A549 (cell line): ENCODE results near the gene CDH4. TPM values are rescaled to one million over a fixed set of nuclear protein-coding genes. Genes with fewer than 3 reads are reported as not detected.

Experiments
- ATAC-seq, 2 experiments: fragments of 200-7000 bp in 1 of 2; fragments of >200 bp in 1 of 2; cut with Nextera tagmentation in 1 of 2; cut with Tn5 transposase in 1 of 2; 3 replicates each; pipeline versions ENCODE4 v1.8.0 to v1.9.1; 2018 to 2020; ENCODE audit warnings: mild to moderate bottlenecking in 1 of 2, moderate library complexity in 1 of 2
- CTCF ChIA-PET: fragments of 300-600 bp; sonication (Branson Sonifier 250); formaldehyde crosslinking; extraction: SDS; loops from one replicate; lab custom pipeline; 2021; ENCODE audit warnings: antibody characterized with exemption, inconsistent platforms; lab: Yijun Ruan, JAX
- POLR2A ChIA-PET: fragments of 350-600 bp; formaldehyde crosslinking; extraction: SDS; loops from one replicate; lab custom pipeline; 2021; ENCODE audit warnings: antibody characterized with exemption, inconsistent platforms; lab: Yijun Ruan, JAX
- DNase-seq, 2 experiments: peaks; one replicate each; pipeline versions ENCODE4 v3.0.0 to v3.0.0-alpha.2; 2011 to 2016; ENCODE audit warnings: low read depth in 1 of 2, low spot score in 1 of 2
- FAIRE-seq: peaks from 2 replicates; lab custom pipeline; 2011; peaks lifted over from hg19 to GRCh38; lab: Jason Lieb, UNC
- H3K27ac ChIP-seq, 2 experiments: fragments of >200 bp; sonication (Bioruptor Twin); formaldehyde crosslinking; 3 replicates each; pipeline ENCODE4 v1.5.1; 2016 to 2017
- H3K4me1 ChIP-seq: fragments of >200 bp; sonication (Bioruptor Twin); formaldehyde crosslinking; 3 replicates; pipeline ENCODE4 v1.6.1; 2016
- H3K4me2 ChIP-seq: fragments of >200 bp; sonication (Bioruptor Twin); formaldehyde crosslinking; 3 replicates; pipeline ENCODE4 v1.6.1; 2016
- H3K4me3 ChIP-seq: fragments of >200 bp; sonication (Bioruptor Twin); formaldehyde crosslinking; 3 replicates; pipeline ENCODE4 v1.5.1; 2016
- H3K9me3 ChIP-seq: fragments of >200 bp; sonication (Bioruptor Twin); formaldehyde crosslinking; 3 replicates; pipeline ENCODE4 v1.6.1; 2016
- BCL3 ChIP-seq: fragments of >200 bp; sonication (Bioruptor Twin); formaldehyde crosslinking; IDR thresholded peaks from 3 replicates; pipeline ENCODE4 v1.6.1; 2016
- CBX8 ChIP-seq: fragments of 200-600 bp; sonication (generic); IDR thresholded peaks from 2 replicates; pipeline ENCODE4 v1.6.1; 2016
- CTCF ChIP-seq: fragments of >200 bp; sonication (Bioruptor Twin); formaldehyde crosslinking; IDR thresholded peaks from 3 replicates; pipeline ENCODE4 v1.5.1; 2016
- EHF ChIP-seq: fragments of 250-450 bp; sonication (Bioruptor Pico); IDR thresholded peaks from 2 replicates; pipeline ENCODE4 v1.5.0; 2020; ENCODE audit warnings: mild to moderate bottlenecking
- EHMT2 ChIP-seq: fragments of 200-600 bp; sonication (generic); IDR thresholded peaks from 2 replicates; pipeline ENCODE4 v1.6.1; 2016; ENCODE audit warnings: antibody characterized with exemption, low read depth, mild to moderate bottlenecking, moderate library complexity
- EP300 ChIP-seq, 2 experiments: fragments of >200 bp; sonication (Bioruptor Twin); formaldehyde crosslinking; IDR thresholded peaks; 2 replicates in 1 of 2; 3 replicates in 1 of 2; pipeline ENCODE4 v1.6.1; 2016 to 2017
- ESRRA ChIP-seq: fragments of 150-350 bp; IDR thresholded peaks from 2 replicates; pipeline ENCODE4 v1.6.1; 2014; ENCODE audit warnings: mild to moderate bottlenecking, low read length, borderline replicate concordance
- FOSB ChIP-seq: fragments of 250-450 bp; sonication (Bioruptor Pico); IDR thresholded peaks from 2 replicates; pipeline ENCODE4 v1.5.0; 2020; ENCODE audit warnings: mild to moderate bottlenecking, moderate library complexity
- FOXS1 ChIP-seq: fragments of 250-450 bp; sonication (Bioruptor Pico); IDR thresholded peaks from 2 replicates; pipeline ENCODE4 v1.5.0; 2020; ENCODE audit warnings: mild to moderate bottlenecking, moderate library complexity
- HES2 ChIP-seq: fragments of >200 bp; sonication (Bioruptor Twin); formaldehyde crosslinking; IDR thresholded peaks from 2 replicates; pipeline ENCODE4 v1.6.1; 2016
- HEYL ChIP-seq: fragments of 250-450 bp; sonication (Bioruptor Pico); IDR thresholded peaks from 2 replicates; pipeline ENCODE4 v1.8.0; 2021; ENCODE audit warnings: mild to moderate bottlenecking, moderate library complexity
- HOXA7 ChIP-seq: fragments of 250-450 bp; sonication (Bioruptor Pico); IDR thresholded peaks from 2 replicates; pipeline ENCODE4 v1.5.0; 2020; ENCODE audit warnings: mild to moderate bottlenecking, moderate library complexity
- HOXB5 ChIP-seq: fragments of 250-450 bp; sonication (Bioruptor Pico); IDR thresholded peaks from 2 replicates; pipeline ENCODE4 v1.5.0; 2020; ENCODE audit warnings: mild to moderate bottlenecking, moderate library complexity
- JUNB ChIP-seq: fragments of >200 bp; sonication (Bioruptor Twin); formaldehyde crosslinking; IDR thresholded peaks from 2 replicates; pipeline ENCODE4 v1.6.1; 2016
- KDM1A ChIP-seq: fragments of 200-600 bp; sonication (generic); IDR thresholded peaks from 2 replicates; pipeline ENCODE4 v1.6.1; 2016; ENCODE audit warnings: low read depth, mild to moderate bottlenecking
- KDM5A ChIP-seq: fragments of 200-600 bp; sonication (generic); IDR thresholded peaks from 2 replicates; pipeline ENCODE4 v1.6.1; 2016; ENCODE audit warnings: antibody characterized with exemption, mild to moderate bottlenecking
- NPAS2 ChIP-seq: fragments of 250-450 bp; sonication (Bioruptor Pico); IDR thresholded peaks from 2 replicates; pipeline ENCODE4 v1.8.0; 2022; ENCODE audit warnings: mild to moderate bottlenecking, moderate library complexity, borderline replicate concordance
- PBX3 ChIP-seq: IDR thresholded peaks from 2 replicates; pipeline ENCODE4 v1.6.1; 2012
- PHF8 ChIP-seq: fragments of 200-600 bp; sonication (generic); IDR thresholded peaks from 2 replicates; pipeline ENCODE4 v1.6.1; 2016; ENCODE audit warnings: low read depth, mild to moderate bottlenecking, antibody characterized with exemption, moderate library complexity, borderline replicate concordance
- POLR2A ChIP-seq: IDR thresholded peaks from 2 replicates; pipeline ENCODE4 v1.6.1; 2012; ENCODE audit warnings: mild to moderate bottlenecking, low read length
- POLR2AphosphoS2 ChIP-seq: conservative IDR thresholded peaks from 2 replicates; pipeline ENCODE4 v1.6.1; 2012; ENCODE audit warnings: low read length, improper control_type of control experiment, inconsistent platforms
- RCOR1 ChIP-seq: fragments of 150-350 bp; IDR thresholded peaks from 2 replicates; pipeline ENCODE4 v1.6.1; 2014; ENCODE audit warnings: antibody characterized with exemption, low read length, low read depth
- REST ChIP-seq: fragments of 200-600 bp; sonication (generic); IDR thresholded peaks from 2 replicates; pipeline ENCODE4 v1.6.1; 2016; ENCODE audit warnings: antibody characterized with exemption, mild to moderate bottlenecking, moderate library complexity
- RNF2 ChIP-seq: fragments of 200-600 bp; sonication (generic); IDR thresholded peaks from 2 replicates; pipeline ENCODE4 v1.6.1; 2016; ENCODE audit warnings: low read depth, mild to moderate bottlenecking, antibody characterized with exemption, moderate library complexity, borderline replicate concordance
- USF2 ChIP-seq: fragments of 450-650 bp; IDR thresholded peaks from 2 replicates; pipeline ENCODE4 v1.6.1; 2014; ENCODE audit warnings: antibody characterized with exemption
- ZFP36 ChIP-seq: fragments of 450-650 bp; IDR thresholded peaks from 2 replicates; pipeline ENCODE4 v1.6.1; 2014; ENCODE audit warnings: borderline replicate concordance; ENCODE audit not compliant: partially characterized antibody
- ZSCAN20 ChIP-seq: fragments of 250-450 bp; sonication (Bioruptor Pico); IDR thresholded peaks from 2 replicates; pipeline ENCODE4 v1.8.0; 2022; ENCODE audit warnings: mild to moderate bottlenecking, moderate library complexity
- WGBS: methylation state at CpG from one replicate; pipeline ENCODE4 v1.1.6; 2017; ENCODE audit errors: missing lambda C conversion rate; 5-methylcytosine and 5-hydroxymethylcytosine counted together
- polyA plus RNA-seq, 4 experiments: library from polyadenylated mRNA; depleted of rRNA in 3 of 4; stranded (reverse); fragments of >200 nt; fragmentation: RNase III in 1 of 4; extraction: RNeasy Plus Mini Kit Qiagen cat#74134 plus additional on column Dnase treatment in 1 of 4; gene quantifications; 2 replicates in 3 of 4; 3 replicates in 1 of 4; pipeline ENCODE4 v1.2.3, GENCODE V29; 2011 to 2017

Gene CDH4
- polyA plus RNA-seq, 2 of the 4 experiments (the other 2 are of a cell fraction) = 3.4 to 10.3 TPM

- no peak for TF ChIP-seq EHMT2
- TF ChIP-seq ZSCAN20 (CRISPR knock-in tag) = no peak
- no peak for TF ChIP-seq PHF8
- no peak for TF ChIP-seq USF2
- TF ChIP-seq ZFP36 = no peak
- no peak for TF ChIP-seq CTCF
- TF ChIP-seq NPAS2 (CRISPR knock-in tag) = no peak
- no peak for TF ChIP-seq HEYL (CRISPR knock-in tag)
- no peak for TF ChIP-seq FOSB (CRISPR knock-in tag)
- TF ChIP-seq RCOR1 = no peak
- TF ChIP-seq JUNB = no peak
- TF ChIP-seq CBX8 = no peak
- TF ChIP-seq KDM5A = no peak
- TF ChIP-seq HOXA7 (CRISPR knock-in tag) = no peak
- no peak for TF ChIP-seq KDM1A
- no peak for TF ChIP-seq POLR2AphosphoS2
- no peak for TF ChIP-seq REST
- TF ChIP-seq EHF (CRISPR knock-in tag) = no peak
- no peak for TF ChIP-seq FOXS1 (CRISPR knock-in tag)
- TF ChIP-seq HOXB5 (CRISPR knock-in tag) = no peak
- TF ChIP-seq, all 56 proteins: peak for 0
Observed at GRCh38 chr20:61535956-61536355, 283.9 kb downstream of the CDH4 start.

GRCh38 chr20:61536671-61537070 is 284.6 kb downstream of the CDH4 start:
- Histone ChIP-seq H3K27ac (no peak overlapping the region), H3K4me3 (no peak overlapping the region), H3K9me3 (no peaks in the 10 kb centered on the region), H3K4me2 (no peak overlapping the region), H3K4me1 (no peaks in the 10 kb centered on the region)
- ChIA-PET CTCF (no interaction called here), POLR2A (no interaction called here)
- FAIRE-seq (no peak), ATAC-seq (no peak), DNase-seq (no peak)
- TF ChIP-seq BCL3 = no peak
- TF ChIP-seq HOXA7 (CRISPR knock-in tag) = no peak
- TF ChIP-seq EP300 (IDR thresholded peaks at IDR 0.05) = no peak
- no peak for TF ChIP-seq RNF2
- no peak for TF ChIP-seq KDM1A
- TF ChIP-seq HES2 = no peak
- no peak for TF ChIP-seq ESRRA
- no peak for TF ChIP-seq PBX3
- TF ChIP-seq POLR2A = no peak
- no peak for TF ChIP-seq ZSCAN20 (CRISPR knock-in tag)
- 83% methylated on average over 9 of the region's 9 CpGs for WGBS

More at GRCh38 chr20:61535956-61536355, 283.9 kb downstream of the CDH4 start:
- H3K4me3 ChIP-seq = no peak overlapping the region
- WGBS = 52% methylated on average over 3 of the region's 8 CpGs
- no peak for FAIRE-seq
- CTCF ChIA-PET = no interaction called here
- H3K4me2 ChIP-seq = no peak overlapping the region
- no peak for ATAC-seq
- no peak for DNase-seq
- H3K27ac ChIP-seq = no peak overlapping the region
- H3K4me1 ChIP-seq = no peaks in the 10 kb centered on the region
- POLR2A ChIA-PET = no interaction called here
- H3K9me3 ChIP-seq = no peaks in the 10 kb centered on the region
